Stimulated activated CD4-positive, alpha-beta T cell treated with anti-CD3 and anti-CD28 coated beads, Interleukin-12 subunit alpha, Interleukin-12 subunit beta, amount 100 ng/mL, for 24 hours (primary cell): ENCODE data around the gene CMYA5.

Source experiments
- DNase-seq, 2 experiments: peaks; one replicate each; pipeline ENCODE4 v3.0.0-alpha.2; 2020; ENCODE audit warnings: low read depth in 2 of 2

CMYA5 gene

DNA sequence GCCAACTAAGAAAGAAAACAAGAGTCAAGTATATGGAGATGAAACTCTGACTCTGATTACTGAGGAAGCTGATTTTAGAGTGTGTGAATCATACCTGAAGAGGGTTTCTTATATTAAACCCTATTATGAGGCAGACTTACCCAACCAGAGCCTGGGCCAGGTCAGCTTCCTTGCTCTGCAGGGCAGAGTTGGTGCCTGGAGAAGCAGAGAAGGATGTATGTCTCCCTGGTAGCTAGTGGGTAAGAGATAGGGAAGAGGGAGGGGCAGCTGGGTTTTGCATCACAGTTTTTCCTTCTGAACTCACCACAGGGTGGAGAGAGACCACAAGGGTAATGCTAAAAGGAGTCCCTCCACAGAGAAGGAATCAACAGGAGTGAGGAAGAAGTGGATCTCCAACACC is 104.1 kb downstream of the CMYA5 start:
- no peak for DNase-seq

DNA sequence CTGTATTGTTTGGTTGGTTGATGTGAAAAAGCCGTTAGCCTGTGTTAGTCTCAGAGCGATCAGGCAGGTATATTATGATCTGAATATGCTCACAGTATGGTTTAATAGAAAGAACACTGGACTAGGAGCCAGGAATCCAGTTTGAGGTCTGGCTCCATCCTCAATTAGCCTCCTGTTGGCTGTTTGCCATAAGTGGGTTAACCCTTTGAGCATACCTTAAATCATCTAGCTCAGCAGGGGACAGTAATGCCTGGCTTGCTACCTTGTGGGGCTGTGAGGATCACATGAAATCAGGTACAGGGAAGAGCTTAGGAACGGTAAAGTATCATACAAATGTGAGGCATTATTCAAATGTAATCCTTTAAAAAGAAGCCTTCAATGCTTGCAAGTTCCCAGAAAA is 104.7 kb downstream of the CMYA5 start:
- no peak for DNase-seq

DNA sequence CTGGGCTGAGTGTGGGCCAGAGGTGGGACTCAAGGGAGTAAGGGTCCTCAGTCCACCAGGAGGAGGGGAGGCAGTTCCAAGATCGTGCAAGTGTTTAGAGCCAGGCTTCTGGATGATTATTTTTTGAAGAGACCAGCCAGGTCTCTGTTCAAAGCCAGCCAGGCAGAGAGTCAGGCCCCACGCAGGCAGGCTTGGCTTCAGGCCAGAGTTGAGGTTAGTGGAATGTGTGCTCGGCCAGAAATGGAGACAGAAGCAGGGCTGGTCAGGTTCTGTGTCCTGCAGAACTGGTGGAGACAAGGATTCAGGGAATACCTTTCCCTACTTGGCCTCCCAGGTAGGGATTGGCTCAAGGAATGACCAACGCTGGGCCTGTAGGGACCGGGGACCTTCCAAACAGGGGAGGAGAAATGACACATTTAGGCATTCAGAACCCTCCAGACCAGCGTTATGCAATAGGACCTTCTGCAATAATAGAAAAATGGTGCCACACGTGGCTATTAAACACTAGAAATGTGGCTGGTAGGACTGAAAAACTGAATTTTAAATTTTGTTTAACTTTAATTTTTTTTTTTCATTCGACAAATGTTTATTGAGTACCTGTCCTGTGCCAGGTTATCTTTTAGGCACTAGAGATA is 106.2 kb downstream of the CMYA5 start:
- no peak for DNase-seq

DNA sequence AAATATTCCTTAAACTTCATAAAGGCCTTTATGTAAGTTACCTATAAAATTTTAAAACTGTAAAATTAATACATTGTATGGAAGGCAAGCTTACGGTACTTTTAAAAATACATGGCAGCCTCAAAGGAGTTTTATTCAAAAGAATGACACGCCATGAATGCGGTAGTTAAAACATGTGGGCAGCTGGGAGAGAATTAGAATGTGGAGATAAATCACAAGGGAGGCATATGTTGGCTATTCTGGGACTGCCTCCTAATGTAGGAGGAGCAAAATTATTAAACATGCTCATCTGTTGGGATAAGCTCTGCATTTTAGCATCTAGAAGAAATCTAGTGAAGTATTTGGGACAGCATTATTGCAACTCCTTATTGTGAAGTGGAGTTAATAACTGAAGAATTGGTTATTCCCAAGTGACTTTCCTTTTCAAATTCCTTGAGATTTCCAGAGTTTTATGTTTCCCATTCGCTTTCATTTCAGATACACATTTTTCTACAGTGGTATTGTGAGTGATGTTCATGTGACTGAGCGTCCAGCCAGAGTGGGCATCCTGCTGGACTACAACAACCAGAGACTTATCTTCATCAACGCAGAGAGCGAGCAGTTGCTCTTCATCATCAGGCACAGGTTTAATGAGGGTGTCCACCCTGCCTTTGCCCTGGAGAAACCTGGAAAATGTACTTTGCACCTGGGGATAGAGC is 109.4 kb downstream of the CMYA5 start:
- DNase-seq = no peak

DNA sequence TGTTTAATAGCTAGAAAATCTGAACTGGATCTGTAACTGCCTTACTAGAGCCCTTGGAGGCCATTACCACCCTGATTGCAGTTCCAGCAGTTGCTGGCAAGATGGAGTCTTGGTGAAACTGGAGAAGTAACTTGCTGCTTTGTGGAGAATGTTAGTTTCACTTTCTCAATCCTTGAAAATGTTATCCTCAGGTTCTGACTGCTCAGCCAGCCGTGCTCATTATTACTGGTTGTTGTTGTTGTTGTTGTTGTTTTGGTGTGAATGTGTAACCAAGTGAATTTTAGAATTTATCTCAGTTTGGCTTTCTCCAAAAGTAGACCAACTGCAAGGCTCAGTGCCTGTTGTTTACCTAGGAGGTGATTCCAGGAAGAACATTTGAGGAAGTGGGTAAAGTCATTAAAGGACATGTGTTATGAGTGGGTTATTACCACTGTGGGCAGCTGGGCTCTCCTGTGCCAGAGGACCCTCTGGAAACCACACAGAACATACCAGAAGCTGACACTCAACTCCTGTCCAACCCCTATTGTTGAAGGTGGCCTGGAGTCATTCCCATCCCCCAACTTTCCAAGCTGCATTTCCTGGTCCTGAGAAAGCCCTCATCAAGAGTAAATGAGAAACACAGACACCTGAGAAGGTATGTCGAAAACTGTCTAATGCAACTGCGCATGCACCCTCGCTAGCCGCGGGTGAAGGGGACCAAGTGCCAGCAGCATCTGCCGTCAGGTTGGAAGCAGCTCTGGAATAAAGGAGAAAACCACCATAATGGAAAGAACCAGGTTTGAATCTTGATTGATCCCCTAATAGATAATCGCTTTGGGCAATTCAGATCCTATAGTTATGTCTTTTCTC is 111.6 kb downstream of the CMYA5 start:
- no peak for DNase-seq

DNA sequence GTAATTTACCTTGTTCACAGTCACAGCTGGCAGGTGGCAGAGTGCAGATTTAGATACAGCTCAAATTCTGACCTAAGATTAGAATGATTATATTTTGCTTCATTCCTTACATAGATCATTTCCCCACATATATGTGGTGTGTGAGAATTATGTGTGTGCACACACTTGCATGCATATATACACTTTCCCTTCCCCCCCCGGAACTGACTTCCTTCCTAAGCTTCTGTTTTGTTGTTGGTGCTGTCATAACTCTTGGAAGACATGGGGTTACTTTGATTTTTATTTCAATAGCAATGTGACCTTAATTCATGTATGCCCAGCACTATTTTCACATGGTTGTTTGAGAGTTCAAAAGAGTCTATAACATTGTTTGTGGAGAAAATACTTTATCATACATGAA is 112.8 kb downstream of the CMYA5 start:
- DNase-seq = no peak

DNA sequence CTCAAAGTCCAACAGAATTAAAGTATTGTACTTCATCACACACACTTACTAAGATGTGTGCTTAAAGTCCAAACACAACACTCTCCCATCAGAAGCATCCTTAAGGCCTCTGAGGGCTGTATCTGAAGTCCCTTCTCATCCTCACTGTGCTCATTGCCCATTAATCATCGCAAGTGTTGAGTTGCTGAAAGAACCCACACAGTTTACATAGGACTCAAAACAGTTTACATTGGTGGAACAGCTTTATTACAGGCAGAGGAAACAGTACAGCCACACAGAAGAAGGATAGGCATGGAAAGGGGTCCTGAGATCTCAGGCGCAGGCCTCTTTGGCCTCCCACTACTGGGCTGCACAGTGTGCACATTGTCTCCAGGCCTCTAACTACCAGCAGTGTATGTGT is 113.4 kb downstream of the CMYA5 start:
- DNase-seq = no peak

DNA sequence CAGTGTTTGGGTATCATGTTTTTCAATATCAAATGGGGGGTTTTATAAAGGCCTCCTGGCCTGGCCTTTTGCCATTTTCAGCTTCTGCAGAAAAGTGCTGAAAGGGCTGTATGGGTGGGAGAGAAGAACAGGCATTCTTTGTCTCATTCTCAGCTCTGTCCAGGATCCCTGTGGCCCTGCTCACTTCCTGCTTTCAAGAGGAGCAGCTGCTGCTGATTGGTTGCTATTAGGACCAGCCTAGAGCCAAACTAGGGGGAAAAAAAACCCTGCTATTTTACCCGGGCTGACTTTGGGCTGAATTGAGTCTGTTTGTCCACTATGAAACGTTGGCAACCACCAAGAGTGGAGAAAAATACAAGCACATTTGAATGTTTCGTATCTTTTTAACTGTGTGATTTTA is 117.1 kb downstream of the CMYA5 start:
- no peak for DNase-seq

DNA sequence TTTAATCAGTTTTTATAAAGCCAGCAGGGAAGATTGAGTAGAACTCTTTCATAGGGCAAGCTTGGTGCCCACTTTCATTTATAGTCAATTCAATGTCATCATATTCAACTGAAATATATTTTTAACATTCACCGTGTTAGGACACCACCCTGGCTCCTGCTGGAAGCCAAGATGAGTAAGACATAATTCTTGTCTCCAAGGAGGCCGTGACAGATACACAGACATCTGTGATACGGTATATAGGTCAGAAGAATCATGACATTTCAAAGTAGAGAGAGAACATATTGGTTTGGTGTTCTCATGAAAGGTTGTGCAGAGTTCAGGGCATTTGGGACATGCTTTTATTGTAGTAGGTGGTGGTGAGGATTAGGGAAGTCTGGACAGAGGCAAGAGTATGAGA is 120.1 kb downstream of the CMYA5 start:
- DNase-seq = no peak

DNA sequence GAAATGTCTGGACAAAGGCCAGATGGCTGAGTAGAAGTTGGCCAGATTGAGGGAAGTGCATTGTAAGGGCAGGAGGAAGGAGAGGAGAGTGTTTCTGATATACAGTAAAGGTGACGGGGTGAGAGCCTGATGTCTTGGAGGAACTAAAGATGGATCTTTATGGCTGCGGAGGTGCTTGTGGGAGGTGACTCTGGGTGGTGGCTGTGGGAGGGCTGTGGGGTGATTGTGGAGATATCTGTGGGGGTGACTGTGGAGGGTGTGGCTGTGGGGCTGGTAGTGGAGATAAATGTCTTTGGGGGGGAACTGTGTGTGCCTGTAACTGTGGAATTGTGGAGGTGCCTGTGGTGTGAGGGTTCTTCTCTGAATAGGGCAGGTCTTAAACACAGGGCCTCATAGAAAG is 121.4 kb downstream of the CMYA5 start:
- DNase-seq = no peak

DNA sequence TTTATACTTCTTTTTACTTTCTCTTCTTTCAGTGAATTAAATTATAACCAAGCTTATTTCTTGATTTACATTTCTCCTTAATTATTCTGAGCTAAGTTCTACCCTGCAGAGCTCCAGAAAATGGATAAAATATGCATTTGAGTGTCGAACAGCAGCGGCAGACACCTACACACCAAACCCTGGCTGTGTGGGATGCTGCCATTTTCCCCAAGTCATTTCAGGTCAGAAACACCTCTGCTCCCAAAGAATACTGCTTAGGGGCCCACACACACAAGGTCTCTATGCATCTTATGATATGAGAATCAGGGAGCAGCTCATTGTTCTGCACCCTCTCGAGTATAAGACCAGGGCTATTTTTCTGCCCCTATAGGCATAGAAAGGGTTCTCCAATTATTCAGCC is 122.3 kb downstream of the CMYA5 start:
- no peak for DNase-seq

DNA sequence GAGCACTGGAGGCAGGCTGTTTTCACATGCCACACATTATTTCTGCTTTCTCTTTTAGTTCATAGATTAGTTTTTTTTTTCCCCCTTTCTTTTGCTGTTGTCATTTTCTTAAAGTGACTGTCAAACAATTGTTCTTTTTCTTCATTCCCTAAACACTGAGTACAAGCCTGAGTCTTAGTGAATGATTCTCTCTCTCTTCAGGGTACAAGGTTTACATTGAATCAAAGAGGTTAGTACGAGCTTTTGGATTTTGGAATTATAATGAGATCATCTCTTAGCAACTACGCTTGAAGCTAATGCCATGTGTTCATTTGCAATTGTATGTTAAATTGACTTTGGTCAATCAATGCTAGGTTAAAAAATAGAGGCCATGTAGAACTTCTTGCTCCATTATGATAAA is 125.1 kb downstream of the CMYA5 start:
- DNase-seq = no peak

DNA sequence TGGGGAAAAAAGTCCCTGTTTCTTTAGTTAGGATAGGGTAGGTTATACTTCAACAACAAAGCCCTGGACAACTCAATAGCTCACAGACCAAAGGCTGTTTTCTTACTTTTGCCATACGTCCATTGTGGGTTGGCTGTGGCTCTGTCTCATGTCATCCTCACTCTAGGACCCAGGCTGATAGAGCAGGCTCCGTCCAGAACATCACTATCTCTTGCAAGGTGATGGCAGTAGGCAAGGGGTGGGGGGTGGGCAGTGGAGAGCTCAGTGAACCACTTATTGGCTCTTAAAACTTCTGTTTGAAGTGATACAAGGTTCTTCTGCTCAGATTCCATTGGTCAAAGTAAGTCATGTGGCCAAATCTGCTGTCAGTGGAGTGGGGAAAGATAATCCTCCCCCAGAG is 126.4 kb downstream of the CMYA5 start:
- DNase-seq = no peak

DNA sequence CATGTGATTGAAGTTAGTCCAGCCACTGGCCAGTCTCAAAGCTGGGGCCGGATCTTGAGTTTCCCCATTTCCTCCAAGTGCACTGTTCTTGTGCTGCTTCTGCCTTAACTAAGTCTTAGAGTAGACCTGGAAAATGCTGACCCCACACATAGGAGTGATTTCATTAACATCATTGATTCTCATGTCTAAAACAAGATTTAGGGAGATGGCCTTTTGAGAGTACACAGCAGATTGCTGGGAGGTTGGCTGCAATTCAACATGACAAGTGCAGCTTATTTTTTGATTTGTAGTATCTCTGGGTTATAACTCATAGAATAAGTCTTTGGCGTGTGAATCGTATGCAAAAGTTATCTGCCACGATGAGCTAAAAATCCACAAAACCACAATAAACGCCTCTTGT is 131.0 kb downstream of the CMYA5 start:
- no peak for DNase-seq

DNA sequence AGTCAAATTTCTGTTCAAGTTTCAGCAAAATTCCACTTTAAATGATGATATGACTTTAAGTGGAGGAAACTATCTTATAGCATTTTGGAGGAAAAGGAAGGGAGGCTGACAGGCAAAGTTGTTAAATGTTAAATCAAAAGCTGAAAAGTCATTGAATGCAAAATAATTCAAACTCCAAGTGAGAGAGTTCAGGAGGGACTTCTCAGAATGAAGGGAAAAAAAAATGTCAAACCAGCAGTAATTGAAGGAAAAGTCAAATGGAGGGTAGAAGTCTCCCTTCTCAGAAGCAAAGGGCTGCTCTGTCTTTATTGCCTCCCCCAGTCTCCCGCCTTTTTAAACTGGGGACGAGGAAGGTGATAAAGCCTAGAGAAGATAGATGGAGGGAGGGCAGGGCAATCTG is 134.8 kb downstream of the CMYA5 start:
- DNase-seq = no peak

DNA sequence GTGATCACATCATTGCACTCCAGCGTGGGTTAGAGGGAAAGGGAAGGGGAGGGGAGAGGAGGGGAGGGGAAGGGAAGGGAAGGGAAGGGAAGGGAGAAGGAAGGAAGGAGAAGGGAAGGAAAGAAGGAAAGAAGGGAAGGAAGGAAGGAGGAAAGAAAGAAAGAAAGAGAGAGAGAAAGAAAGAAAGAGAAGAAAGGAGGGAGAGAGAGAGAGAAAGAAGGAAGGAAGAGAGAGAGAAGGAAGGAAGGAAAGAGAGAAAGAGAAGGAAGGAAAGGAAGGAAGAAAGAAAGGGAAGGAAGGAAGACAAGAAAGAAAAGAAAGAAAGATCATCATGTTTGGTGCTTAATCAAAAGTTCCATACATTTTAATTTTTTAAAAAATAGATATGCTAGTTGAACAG is 136.2 kb downstream of the CMYA5 start:
- DNase-seq = no peak

DNA sequence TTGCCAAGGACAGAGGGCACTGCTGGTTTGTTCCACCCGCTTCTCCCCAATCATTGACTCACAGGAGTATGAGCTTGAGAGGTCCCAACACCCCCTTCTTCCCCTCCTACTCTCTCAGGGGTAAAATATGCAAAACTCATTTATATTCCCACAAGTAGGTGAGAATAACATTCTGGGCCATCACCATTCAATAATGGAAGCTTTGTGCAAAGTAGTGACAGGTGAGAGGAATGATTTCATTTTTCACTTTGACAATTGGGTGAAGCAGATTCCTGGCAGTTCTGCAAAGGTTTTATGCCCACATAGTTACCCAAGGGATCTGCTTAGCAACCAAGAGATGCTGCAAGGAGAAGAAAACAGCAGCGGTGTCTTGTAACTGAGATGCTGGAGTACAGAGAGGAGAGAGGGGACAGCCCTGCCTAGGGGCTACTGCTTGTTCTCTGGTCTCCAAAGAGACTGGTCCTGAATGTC is 137.6 kb downstream of the CMYA5 start:
- DNase-seq = no peak

DNA sequence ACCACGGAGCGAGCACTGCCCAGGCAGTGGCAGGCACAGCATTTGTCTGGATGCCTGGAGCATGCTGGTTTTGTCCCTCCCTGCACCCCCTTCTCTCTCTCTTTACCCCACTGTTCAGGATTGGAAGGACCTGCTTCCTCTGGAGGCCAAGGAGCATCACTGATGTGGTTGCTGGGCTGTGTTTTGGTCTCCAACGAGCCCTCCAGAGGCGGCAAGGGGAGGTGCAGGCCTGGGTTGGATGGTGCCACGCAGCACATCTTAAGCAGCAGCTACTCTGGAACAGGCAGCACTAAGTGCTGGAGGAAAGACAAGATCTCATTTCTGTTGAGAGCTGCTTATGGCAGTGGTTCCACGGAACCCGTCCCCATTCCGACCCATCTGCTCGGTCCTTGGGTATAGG is 139.6 kb downstream of the CMYA5 start:
- DNase-seq = no peak

DNA sequence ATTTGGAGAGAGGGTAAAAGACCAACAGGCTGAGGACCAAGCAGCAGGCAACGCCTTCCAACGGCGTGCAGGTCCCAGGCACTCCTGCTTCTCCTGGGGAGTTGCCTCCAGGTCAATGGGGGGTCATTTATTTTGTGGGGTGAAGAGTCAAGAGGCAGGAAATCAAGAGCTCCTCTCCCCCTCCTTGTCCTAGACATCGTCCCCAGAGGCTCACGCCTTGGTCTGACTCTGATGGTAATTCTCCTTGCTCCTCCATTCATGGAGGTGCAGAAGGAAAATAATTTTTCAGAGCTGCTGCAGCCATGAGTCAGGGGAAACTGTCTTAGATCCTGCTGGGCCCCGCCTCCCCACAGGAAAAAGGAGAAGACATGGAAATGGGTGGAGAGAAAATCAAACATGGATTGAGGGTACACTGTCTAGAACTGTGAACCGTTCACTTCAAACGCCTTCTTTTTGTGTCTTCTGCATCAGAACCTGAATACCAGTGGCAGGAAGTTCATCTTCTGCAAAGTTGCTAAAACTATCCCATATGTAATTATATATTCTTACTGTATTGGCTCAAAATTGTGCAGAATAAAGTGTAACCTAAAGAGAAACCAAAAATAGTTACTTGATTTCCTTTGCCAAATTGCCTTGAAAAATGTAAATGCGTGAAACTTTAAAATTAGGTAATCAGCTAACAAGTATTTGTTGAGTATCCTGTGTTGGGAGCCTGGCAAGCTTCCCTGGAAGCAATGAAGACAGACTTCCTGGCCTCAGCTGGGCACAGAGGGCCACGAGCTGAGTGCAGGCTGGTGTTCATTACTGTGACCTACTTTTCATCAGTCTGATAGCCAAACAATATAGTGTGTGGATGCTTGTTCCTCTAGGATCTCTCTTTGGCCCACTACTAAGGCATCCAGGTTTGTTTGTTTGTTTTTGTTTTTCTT is 142.0 kb downstream of the CMYA5 start:
- DNase-seq = no peak

DNA sequence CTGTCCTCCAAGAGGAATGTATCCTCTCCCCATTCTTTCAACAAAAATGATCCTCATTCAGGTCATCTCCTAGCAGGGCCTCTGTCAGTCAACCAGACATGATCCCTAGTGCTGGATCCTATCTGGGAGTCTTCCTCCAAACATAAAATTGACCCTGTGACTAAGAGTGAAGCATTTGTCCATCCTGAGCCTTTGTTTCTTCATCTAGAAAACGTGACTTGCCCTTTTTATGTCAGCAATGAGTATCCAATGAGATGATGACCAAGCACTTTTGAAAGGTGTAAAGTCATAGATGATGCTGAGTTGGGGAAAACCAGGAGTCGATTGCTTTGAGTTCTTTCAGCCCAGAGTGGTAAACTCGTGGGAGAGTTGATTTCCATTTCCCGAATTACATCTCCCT is 143.3 kb downstream of the CMYA5 start:
- DNase-seq = no peak

DNA sequence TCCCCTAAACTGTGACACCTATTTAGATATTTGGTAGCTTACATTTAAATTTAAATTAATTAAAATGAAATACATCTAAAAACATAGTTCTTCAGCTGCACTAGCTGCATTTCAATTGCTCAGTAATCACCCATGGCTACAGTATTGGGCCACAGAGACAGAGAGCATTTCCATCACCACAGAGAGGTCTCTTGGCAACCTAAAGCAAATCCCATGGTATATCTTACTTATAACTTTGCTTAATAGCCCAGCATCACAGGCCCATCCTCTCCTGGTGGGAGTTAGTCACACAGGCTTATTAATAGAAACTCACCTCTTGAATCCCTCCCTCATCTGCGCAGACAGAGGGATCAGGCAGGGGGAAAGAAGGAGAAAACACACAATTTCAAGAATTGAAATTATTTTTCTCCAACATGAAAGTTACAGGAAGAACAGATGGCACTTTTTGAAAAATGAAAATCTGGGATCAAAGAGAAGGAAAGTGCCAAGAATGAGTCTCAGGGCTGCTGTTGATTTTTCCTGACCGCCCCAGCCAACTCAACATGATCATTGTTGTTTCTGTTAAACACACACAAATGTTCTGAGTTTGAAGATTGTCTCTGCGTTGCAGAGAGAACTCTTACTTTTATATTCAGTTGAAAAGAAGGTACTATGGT is 144.6 kb downstream of the CMYA5 start:
- DNase-seq = no peak
